B cell (primary cell): Measurements from ENCODE around the gene FZD2. TPM values are rescaled to one million over a fixed set of nuclear protein-coding genes. Genes with fewer than 3 reads are reported as not detected.

ENCODE experiments used
- ATAC-seq: fragments of 200-7000 bp; cut with Tn5 transposase; one replicate; pipeline ENCODE4 v1.10.0; 2021; ENCODE audit warnings: low read depth, mild to moderate bottlenecking, moderate number of reproducible peaks, moderate library complexity
- CTCF ChIA-PET: fragments of 350-600 bp; sonication (Branson Sonifier 250); formaldehyde crosslinking; loops from one replicate; lab custom pipeline; 2021; ENCODE audit warnings: antibody characterized with exemption, inconsistent platforms; lab: Charles Lee
- POLR2A ChIA-PET: fragments of 350-600 bp; sonication (Branson Sonifier 250); formaldehyde crosslinking; loops from one replicate; lab custom pipeline; 2021; ENCODE audit warnings: antibody characterized with exemption; lab: Charles Lee
- DNase-seq: peaks from one replicate; pipeline ENCODE4 v3.0.0; 2013
- H2AFZ ChIP-seq: 2 replicates; pipeline ENCODE4 v1.6.1; 2012; ENCODE audit warnings: mild to moderate bottlenecking, low read depth, low read length; ENCODE audit not compliant: insufficient read depth, poor library complexity, severe bottlenecking
- H3K27ac ChIP-seq, 2 donors: 1 replicate in 1 of 2; 2 replicates in 1 of 2; pipeline ENCODE4 v1.5.1; 2012 to 2013; ENCODE audit warnings: low read length in 2 of 2, mild to moderate bottlenecking in 2 of 2, moderate library complexity in 1 of 2
- H3K27me3 ChIP-seq, 4 experiments: fragments of 200-600 bp in 1 of 4; sonication (generic) in 1 of 4; replicated peaks in 1 of 4; 1 replicate in 2 of 4; 2 replicates in 2 of 4; pipeline versions ENCODE4 v1.6.1 to v1.7.0; 2013 to 2016; ENCODE audit warnings: low read length in 3 of 4, mild to moderate bottlenecking in 2 of 4, mixed read lengths in 1 of 4, moderate library complexity in 1 of 4; ENCODE audit not compliant: insufficient read depth in 4 of 4, control insufficient read depth in 3 of 4; ENCODE audit errors: control extremely low read depth in 1 of 4
- H3K36me3 ChIP-seq, 2 experiments: replicated peaks in 1 of 2; 1 replicate in 1 of 2; 2 replicates in 1 of 2; pipeline versions ENCODE4 v1.6.1 to v1.7.1; 2013; ENCODE audit warnings: low read length in 1 of 2; ENCODE audit not compliant: insufficient read depth in 2 of 2, control insufficient read depth in 1 of 2; ENCODE audit errors: control extremely low read depth in 1 of 2, extremely low read depth in 1 of 2
- H3K4me1 ChIP-seq, 2 donors: fragments of 200-600 bp in 1 of 2; sonication (generic) in 1 of 2; 1 replicate in 1 of 2; 2 replicates in 1 of 2; pipeline versions ENCODE4 v1.5.1 to v1.6.1; 2013 to 2017; ENCODE audit warnings: low read length in 2 of 2; ENCODE audit not compliant: control insufficient read depth in 2 of 2, insufficient read depth in 2 of 2
- H3K4me2 ChIP-seq: replicated peaks from 2 replicates; pipeline ENCODE3; 2012; ENCODE audit warnings: mild to moderate bottlenecking, low read depth, low read length; ENCODE audit not compliant: poor library complexity, severe bottlenecking
- H3K4me3 ChIP-seq, 5 experiments: fragments of 200-600 bp in 1 of 5; sonication (generic) in 1 of 5; 1 replicate in 3 of 5; 2 replicates in 2 of 5; pipeline versions ENCODE4 v1.5.1 to v1.7.0; 2011 to 2016; ENCODE audit warnings: low read length in 4 of 5, mild to moderate bottlenecking in 4 of 5, low read depth in 2 of 5, control low read depth in 1 of 5, moderate library complexity in 1 of 5; ENCODE audit not compliant: insufficient read depth in 1 of 5; ENCODE audit errors: control extremely low read depth in 1 of 5, extremely low read depth in 1 of 5
- H3K79me2 ChIP-seq: fragments of 200-600 bp; sonication (generic); one replicate; pipeline ENCODE4 v1.6.0; 2016; ENCODE audit warnings: low read length; ENCODE audit not compliant: control insufficient read depth, insufficient read depth
- H3K9ac ChIP-seq: fragments of 200-600 bp; sonication (generic); 2 replicates; pipeline ENCODE4 v1.6.1; 2017; ENCODE audit warnings: mild to moderate bottlenecking, low read length, moderate library complexity
- H3K9me3 ChIP-seq, 3 donors: one replicate each; pipeline versions ENCODE4 v1.6.1 to v1.7.1; 2013; ENCODE audit warnings: low read length in 2 of 3; ENCODE audit not compliant: control insufficient read depth in 2 of 3, insufficient read depth in 1 of 3; ENCODE audit errors: control extremely low read depth in 1 of 3
- H4K20me1 ChIP-seq: 2 replicates; pipeline ENCODE4 v1.6.0; 2012; ENCODE audit warnings: mild to moderate bottlenecking, low read length; ENCODE audit not compliant: insufficient read depth, control insufficient read depth, poor library complexity, severe bottlenecking
- H3K27ac Mint-ChIP-seq: one replicate; pipeline ENCODE4 v1.8.0; 2021; ENCODE audit warnings: mixed read lengths
- H3K27me3 Mint-ChIP-seq: one replicate; pipeline ENCODE4 v1.8.0; 2021; ENCODE audit warnings: mixed read lengths
- H3K4me1 Mint-ChIP-seq: one replicate; pipeline ENCODE4 v1.8.0; 2021; ENCODE audit warnings: mixed read lengths
- H3K4me3 Mint-ChIP-seq: one replicate; pipeline ENCODE4 v1.8.0; 2021; ENCODE audit warnings: mixed read lengths
- H3K9me3 Mint-ChIP-seq: one replicate; pipeline ENCODE4 v1.8.0; 2022; ENCODE audit warnings: mixed read lengths; ENCODE audit not compliant: insufficient read depth
- EZH2 ChIP-seq: IDR thresholded peaks from 2 replicates; pipeline ENCODE4 v1.6.1; 2012; ENCODE audit warnings: borderline replicate concordance, low read depth, mild to moderate bottlenecking, moderate library complexity, low read length; ENCODE audit not compliant: insufficient read depth, poor library complexity, severe bottlenecking
- WGBS: methylation state at CpG from one replicate; pipeline ENCODE4 v1.1.5; 2013; ENCODE audit warnings: missing lambda C conversion rate; ENCODE audit not compliant: insufficient coverage; 5-methylcytosine and 5-hydroxymethylcytosine counted together
- intact Hi-C: fragments of 100-400 bp; cut with micrococcal nuclease; formaldehyde crosslinking; loops from one replicate; pipeline ENCODE4 v1.10.0; 2022
- polyA plus RNA-seq: library from polyadenylated mRNA; depleted of rRNA; stranded (reverse); fragments of >200 nt; gene quantifications from 2 replicates; pipeline ENCODE4 v1.2.3, GENCODE V29; 2012
- total RNA-seq, 2 donors: library from RNA; stranded (reverse); fragments of 120-200 nt in 1 of 2; gene quantifications; 1 replicate in 1 of 2; 2 replicates in 1 of 2; pipeline versions ENCODE4 v1.2.3 to v1.2.4, GENCODE V29; 2013 to 2022
- TF ChIP-seq, protein P1 (sequence below): fragments of 200-600 bp; IDR thresholded peaks from one replicate; pipeline ENCODE4 v1.8.0; 2022; ENCODE audit warnings: antibody characterized with exemption, mild to moderate bottlenecking

Gene FZD2
- total and polyA plus RNA-seq, 2 donors (not counting 1 experiment from before 2014, with no cell fraction given) = 1.6 to 2.5 TPM

DNA sequence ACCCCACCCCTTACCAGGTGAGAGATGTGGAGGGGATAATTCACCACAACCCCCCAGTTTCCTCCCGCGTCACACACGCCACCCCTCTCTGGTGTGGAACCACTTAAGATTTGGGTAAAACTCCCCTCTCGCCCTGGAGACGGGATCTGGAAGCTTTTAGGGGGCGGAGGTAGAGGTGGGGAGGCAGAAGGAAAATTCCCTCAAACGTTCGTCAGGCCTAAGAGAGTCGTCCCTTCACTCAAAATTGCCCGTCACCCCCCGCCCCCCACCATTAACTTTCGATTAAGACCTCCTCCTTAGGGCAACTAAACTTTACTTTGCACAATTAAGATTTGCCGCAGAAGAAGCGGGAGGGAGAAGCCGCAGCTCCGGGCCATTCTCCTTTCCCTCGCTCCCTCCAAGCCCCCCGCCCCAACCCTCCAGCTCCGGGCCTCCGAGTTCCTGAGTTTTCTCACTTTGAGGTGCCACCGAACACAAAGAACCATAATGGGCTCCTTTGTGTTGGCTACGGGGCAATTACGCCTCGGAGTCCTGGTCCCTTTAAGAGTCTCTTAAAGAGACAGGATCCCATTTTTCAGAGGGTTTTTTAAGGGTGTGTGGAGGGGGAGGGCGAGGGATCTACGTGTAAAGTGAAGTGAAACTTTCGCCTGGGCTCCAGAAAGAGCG lies 985 bp upstream of the FZD2 start:
- peaks cover 0 to 12% (median 0%) of the 10 kb centered on the region in 3 donors for H3K9me3 ChIP-seq
- peaks cover 25% of the 10 kb centered on the region for H3K4me1 Mint-ChIP-seq
- TF ChIP-seq, protein P1, sequence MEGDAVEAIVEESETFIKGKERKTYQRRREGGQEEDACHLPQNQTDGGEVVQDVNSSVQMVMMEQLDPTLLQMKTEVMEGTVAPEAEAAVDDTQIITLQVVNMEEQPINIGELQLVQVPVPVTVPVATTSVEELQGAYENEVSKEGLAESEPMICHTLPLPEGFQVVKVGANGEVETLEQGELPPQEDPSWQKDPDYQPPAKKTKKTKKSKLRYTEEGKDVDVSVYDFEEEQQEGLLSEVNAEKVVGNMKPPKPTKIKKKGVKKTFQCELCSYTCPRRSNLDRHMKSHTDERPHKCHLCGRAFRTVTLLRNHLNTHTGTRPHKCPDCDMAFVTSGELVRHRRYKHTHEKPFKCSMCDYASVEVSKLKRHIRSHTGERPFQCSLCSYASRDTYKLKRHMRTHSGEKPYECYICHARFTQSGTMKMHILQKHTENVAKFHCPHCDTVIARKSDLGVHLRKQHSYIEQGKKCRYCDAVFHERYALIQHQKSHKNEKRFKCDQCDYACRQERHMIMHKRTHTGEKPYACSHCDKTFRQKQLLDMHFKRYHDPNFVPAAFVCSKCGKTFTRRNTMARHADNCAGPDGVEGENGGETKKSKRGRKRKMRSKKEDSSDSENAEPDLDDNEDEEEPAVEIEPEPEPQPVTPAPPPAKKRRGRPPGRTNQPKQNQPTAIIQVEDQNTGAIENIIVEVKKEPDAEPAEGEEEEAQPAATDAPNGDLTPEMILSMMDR = no peak
- TF ChIP-seq EZH2 = no peak
- H3K27me3 Mint-ChIP-seq = peaks cover 21% of the 10 kb centered on the region
- H3K4me1 ChIP-seq = peaks cover 16 to 20% of the 10 kb centered on the region in 2 donors
- H3K27me3 ChIP-seq = peaks cover 0 to 30% (median 12%) of the 10 kb centered on the region in 4 experiments
- 0% methylated on average over 19 of the region's 28 CpGs for WGBS
- H3K4me2 ChIP-seq = peak overlapping the region; percentile 92
- peak overlapping the region; percentile 99 for H3K4me3 Mint-ChIP-seq
- no peaks in the 10 kb centered on the region for H4K20me1 ChIP-seq
- H3K27ac ChIP-seq = peak overlapping the region; percentile 31 to 75
- ChIA-PET POLR2A (interaction anchor here (1.4 kb wide), 1 partner anchor 72 kb away, joined by 6 read pairs; no protein-coding TSS in a partner anchor), CTCF (interaction anchor here (0.7 to 1.4 kb wide), 4 partner anchors 13 to 229 kb away, joined by 3 to 4 read pairs (median 3); no protein-coding TSS in a partner anchor)
- peak overlapping the region; percentile 90 for H3K27ac Mint-ChIP-seq
- no peaks in the 10 kb centered on the region for H3K9me3 Mint-ChIP-seq
- H2AFZ ChIP-seq = peak overlapping the region; percentile 94
- ATAC-seq (peak; percentile 65), DNase-seq (peak; percentile 73)
- intact Hi-C loops = loop anchor here (1.0 to 5.0 kb wide), 4 partner anchors 53 to 506 kb away; partner anchors contain the start of genes DBF4B, GPATCH8 and NMT1
- no peaks in the 10 kb centered on the region for H3K36me3 ChIP-seq
- H3K9ac ChIP-seq = peak overlapping the region; percentile 73
- H3K79me2 ChIP-seq = no peaks in the 10 kb centered on the region
- H3K4me3 ChIP-seq = peak overlapping the region; percentile 56 to 79 (median 75)
